Esophagus muscularis mucosa (tissue), 4 donors: ENCODE measurements around the gene HOTAIR. TPM values are rescaled to one million over a fixed set of nuclear protein-coding genes. Genes with fewer than 3 reads are reported as not detected.

Experiments
- DNase-seq: peaks from one replicate; pipeline ENCODE4 v3.0.0-alpha.2; 2017; ENCODE audit errors: extremely low spot score
- H3K27ac ChIP-seq, 4 donors: fragments of 200-600 bp; sonication (generic); replicated peaks in 1 of 4; 1 replicate in 3 of 4; 2 replicates in 1 of 4; pipeline ENCODE4 v1.5.1; 2016 to 2019; ENCODE audit warnings: mild to moderate bottlenecking in 1 of 4
- H3K27me3 ChIP-seq, 4 donors: fragments of 200-600 bp; sonication (generic); one replicate each; pipeline versions ENCODE4 v1.5.1 to v1.6.0; 2016 to 2019
- H3K36me3 ChIP-seq, 4 donors: fragments of 200-600 bp; sonication (generic); one replicate each; pipeline ENCODE4 v1.5.1; 2016 to 2019
- H3K4me1 ChIP-seq, 4 donors: fragments of 200-600 bp; sonication (generic); one replicate each; pipeline ENCODE4 v1.5.1; 2016 to 2019
- H3K4me3 ChIP-seq, 4 donors: fragments of 200-600 bp; sonication (generic); 1 replicate in 2 of 4; 2 replicates in 2 of 4; pipeline ENCODE4 v1.5.1; 2016 to 2019; ENCODE audit warnings: mild to moderate bottlenecking in 4 of 4, moderate library complexity in 1 of 4
- H3K9me3 ChIP-seq, 4 donors: fragments of 200-600 bp; sonication (generic); 1 replicate in 3 of 4; 2 replicates in 1 of 4; pipeline ENCODE4 v1.5.1; 2016 to 2019
- EP300 ChIP-seq: sonication (generic); formaldehyde crosslinking; IDR thresholded peaks from one replicate; pipeline ENCODE4 v1.6.1; 2017; ENCODE audit warnings: antibody characterized with exemption
- POLR2A ChIP-seq: fragments of 450-650 bp; IDR thresholded peaks from one replicate; pipeline ENCODE4 v1.6.1; 2017; ENCODE audit warnings: antibody characterized with exemption, moderate library complexity, mild to moderate bottlenecking, low read depth
- POLR2AphosphoS5 ChIP-seq, 2 donors: sonication (generic); formaldehyde crosslinking; IDR thresholded peaks; one replicate each; pipeline ENCODE4 v1.6.1; 2017; ENCODE audit warnings: antibody characterized with exemption in 2 of 2
- WGBS: methylation state at CpG from one replicate; pipeline ENCODE4 v1.1.5; 2018; 5-methylcytosine and 5-hydroxymethylcytosine counted together
- intact Hi-C: fragments of 100-400 bp; cut with DNase I; formaldehyde crosslinking; loops from one replicate; pipeline ENCODE4 v1.15.1; 2023
- total RNA-seq, 4 donors: library from RNA; depleted of rRNA; stranded (reverse); fragments of >200 nt; gene quantifications; one replicate each; pipeline versions ENCODE4 v1.1.0 to v1.2.1, GENCODE V29; 2016
- TF ChIP-seq, protein P1 (sequence below), 3 experiments: fragments of 200-600 bp in 2 of 3; fragments of 450-650 bp in 1 of 3; sonication (generic) in 2 of 3; IDR thresholded peaks; one replicate each; pipeline ENCODE4 v1.5.1; 2017 to 2019; ENCODE audit warnings: antibody characterized with exemption in 3 of 3, mild to moderate bottlenecking in 2 of 3, moderate library complexity in 1 of 3

The HOTAIR gene
- total RNA-seq, 4 donors from 2014 or later = not detected

DNA sequence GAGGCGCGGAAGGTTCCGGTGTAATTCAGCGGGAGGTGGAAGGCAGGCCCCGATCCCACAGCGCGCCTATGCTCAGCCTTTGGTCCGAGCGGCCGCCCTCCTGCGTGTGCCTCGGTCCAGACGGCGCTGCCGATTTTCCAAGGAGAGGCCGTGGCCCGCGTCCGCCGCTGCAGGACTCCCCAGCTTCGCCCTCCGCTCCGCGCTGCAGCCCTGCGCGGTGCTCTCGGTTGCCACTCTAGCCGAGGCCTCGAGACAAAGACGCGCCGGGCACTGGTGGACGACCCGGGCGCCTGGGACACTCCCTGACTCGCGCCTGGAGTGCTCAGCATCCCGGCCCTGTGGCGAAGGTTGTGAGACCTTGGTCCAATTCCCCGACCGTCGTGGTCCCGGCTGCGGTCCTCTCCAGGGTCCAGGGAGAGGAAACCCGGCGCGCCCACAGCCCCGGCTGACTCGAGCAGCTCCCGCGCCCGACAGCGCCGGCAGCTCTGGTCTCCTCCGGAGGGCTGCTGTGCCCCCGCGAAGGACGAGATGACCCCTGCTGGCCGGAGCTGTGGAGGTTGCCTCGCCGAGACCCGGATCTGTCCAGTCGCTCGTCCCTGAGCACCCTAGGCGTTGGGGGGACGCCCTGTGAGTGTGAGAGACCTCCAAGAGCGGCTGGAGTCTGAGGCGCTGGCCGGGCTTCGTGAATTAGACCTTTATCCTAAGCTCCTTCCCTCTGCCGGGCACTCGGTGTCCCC, 13.6 kb downstream of the HOTAIR start:
- H3K4me1 ChIP-seq = peaks cover 4 to 36% (median 19%) of the 10 kb centered on the region in 4 donors
- H3K27ac ChIP-seq = no peak overlapping the region
- no peaks in the 10 kb centered on the region for H3K9me3 ChIP-seq
- no peak overlapping the region for H3K4me3 ChIP-seq
- TF ChIP-seq POLR2A (no peak), POLR2AphosphoS5 (IDR thresholded peaks at IDR 0.05) (no peak), EP300 (no peak)
- TF ChIP-seq, protein P1, sequence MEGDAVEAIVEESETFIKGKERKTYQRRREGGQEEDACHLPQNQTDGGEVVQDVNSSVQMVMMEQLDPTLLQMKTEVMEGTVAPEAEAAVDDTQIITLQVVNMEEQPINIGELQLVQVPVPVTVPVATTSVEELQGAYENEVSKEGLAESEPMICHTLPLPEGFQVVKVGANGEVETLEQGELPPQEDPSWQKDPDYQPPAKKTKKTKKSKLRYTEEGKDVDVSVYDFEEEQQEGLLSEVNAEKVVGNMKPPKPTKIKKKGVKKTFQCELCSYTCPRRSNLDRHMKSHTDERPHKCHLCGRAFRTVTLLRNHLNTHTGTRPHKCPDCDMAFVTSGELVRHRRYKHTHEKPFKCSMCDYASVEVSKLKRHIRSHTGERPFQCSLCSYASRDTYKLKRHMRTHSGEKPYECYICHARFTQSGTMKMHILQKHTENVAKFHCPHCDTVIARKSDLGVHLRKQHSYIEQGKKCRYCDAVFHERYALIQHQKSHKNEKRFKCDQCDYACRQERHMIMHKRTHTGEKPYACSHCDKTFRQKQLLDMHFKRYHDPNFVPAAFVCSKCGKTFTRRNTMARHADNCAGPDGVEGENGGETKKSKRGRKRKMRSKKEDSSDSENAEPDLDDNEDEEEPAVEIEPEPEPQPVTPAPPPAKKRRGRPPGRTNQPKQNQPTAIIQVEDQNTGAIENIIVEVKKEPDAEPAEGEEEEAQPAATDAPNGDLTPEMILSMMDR (IDR thresholded peaks at IDR 0.05) = no peak
- WGBS = 4% methylated on average over 5 of the region's 72 CpGs
- no peak for DNase-seq
- H3K36me3 ChIP-seq = no peaks in the 10 kb centered on the region
- peaks cover 9 to 100% (median 93%) of the 10 kb centered on the region in 4 donors for H3K27me3 ChIP-seq
- intact Hi-C loops = no loop called here

DNA sequence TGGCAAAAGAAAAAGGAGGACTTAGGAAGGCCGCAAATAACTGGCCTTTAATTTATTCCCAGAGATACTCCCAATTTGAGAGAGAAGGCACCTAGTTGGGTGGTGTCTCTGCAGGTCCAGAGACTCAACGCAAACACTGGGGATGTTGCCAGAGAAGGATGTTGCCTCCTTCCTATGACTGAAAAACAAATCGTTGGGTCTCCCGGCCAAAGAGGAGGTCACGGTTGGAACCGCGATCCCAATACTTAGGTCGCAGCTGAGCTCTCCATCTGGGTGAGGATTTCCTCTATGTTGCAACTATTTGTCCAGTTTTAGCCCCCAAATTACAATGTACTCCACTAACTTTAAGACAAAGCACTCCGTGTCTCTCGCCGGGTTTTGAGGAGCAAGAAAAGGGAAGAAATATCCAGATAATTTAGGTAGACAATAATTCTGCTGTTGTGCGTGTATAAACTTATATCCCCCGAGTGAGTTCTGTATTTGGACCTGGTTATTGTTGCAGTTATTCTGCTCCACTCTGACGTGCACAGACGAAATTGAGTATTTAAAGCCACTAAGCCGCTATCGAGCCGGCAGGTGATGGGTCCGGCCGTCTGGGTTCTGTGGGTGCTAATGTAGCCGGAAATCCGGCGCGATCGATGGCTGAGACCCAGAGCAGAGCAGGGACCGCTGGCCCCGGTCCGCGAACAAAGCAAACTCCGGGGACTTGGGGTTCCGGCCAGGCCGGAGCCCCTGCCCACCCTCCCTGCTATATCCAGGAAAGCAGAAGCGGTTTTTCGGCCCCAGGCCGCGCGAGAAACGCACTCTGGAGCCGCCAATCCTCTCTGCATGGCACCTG, 14.3 kb downstream of the HOTAIR start:
- peaks cover 4 to 35% (median 14%) of the 10 kb centered on the region in 4 donors for H3K4me1 ChIP-seq
- H3K4me3 ChIP-seq = no peak overlapping the region
- WGBS = 20% methylated on average over 19 of the region's 39 CpGs
- DNase-seq = no peak
- intact Hi-C loops = no loop called here
- H3K27me3 ChIP-seq = peaks cover 10 to 100% (median 93%) of the 10 kb centered on the region in 4 donors
- no peaks in the 10 kb centered on the region for H3K36me3 ChIP-seq
- no peaks in the 10 kb centered on the region for H3K9me3 ChIP-seq
- TF ChIP-seq POLR2AphosphoS5 (IDR thresholded peaks at IDR 0.05) = no peak
- H3K27ac ChIP-seq = no peak overlapping the region

DNA sequence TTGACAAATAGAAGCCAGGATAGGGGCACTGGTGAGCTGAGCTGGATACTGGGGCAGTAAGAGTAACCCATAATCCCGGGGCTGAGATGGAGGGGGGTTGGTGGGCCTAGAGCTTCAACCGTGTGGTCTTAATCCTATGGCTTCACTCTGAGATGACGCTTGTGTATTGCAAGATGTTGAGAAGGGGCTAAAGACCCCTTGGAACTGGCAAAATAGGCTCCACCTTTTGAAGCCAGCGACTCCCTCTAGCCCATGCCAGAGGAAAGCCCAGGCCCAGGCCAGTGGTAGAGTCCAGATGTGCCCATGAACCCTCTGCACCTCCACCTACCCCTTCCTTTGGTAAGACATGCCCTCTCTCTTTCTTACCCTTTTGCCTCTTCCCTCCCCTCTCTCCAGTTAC, 15.4 kb downstream of the HOTAIR start:
- TF ChIP-seq POLR2A (no peak), POLR2AphosphoS5 (IDR thresholded peaks at IDR 0.05) (no peak), EP300 (no peak)
- TF ChIP-seq, protein P1 (IDR thresholded peaks at IDR 0.05) = no peak
- no peak for DNase-seq
- H3K27me3 ChIP-seq = peaks cover 19 to 100% (median 96%) of the 10 kb centered on the region in 4 donors
- WGBS = 15% methylated on average over 4 of the region's 4 CpGs
- H3K9me3 ChIP-seq = no peaks in the 10 kb centered on the region
- H3K4me3 ChIP-seq = no peak overlapping the region
- peaks cover 4 to 43% (median 21%) of the 10 kb centered on the region in 4 donors for H3K4me1 ChIP-seq
- intact Hi-C loops = no loop called here
- H3K27ac ChIP-seq = no peak overlapping the region
- H3K36me3 ChIP-seq = no peaks in the 10 kb centered on the region

DNA sequence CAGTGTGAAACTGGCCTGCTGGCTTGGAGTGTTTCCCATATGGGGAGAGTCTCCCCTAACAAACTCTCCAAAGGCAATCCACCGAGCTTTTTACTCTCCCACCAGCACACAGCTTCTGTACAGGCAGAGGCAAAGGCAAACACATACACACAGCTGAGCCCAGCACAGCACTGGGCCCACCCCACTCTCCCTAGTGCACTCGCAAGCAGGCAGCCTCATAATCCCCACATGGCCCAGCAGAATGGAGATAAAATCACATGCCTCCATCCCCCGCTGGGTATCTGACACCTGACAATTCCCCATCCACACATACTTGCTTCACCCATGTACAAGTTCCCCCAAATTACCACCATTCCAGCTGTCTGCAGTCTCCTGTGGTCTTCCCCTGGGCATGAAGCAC, 16.6 kb downstream of the HOTAIR start:
- no peak overlapping the region for H3K27ac ChIP-seq
- H3K4me1 ChIP-seq = peaks cover 5 to 38% (median 23%) of the 10 kb centered on the region in 4 donors
- TF ChIP-seq POLR2AphosphoS5 (IDR thresholded peaks at IDR 0.05) (no peak), EP300 (no peak), POLR2A (no peak)
- TF ChIP-seq, protein P1 (IDR thresholded peaks at IDR 0.05) = no peak
- no peak overlapping the region for H3K4me3 ChIP-seq
- no peaks in the 10 kb centered on the region for H3K9me3 ChIP-seq
- intact Hi-C loops = no loop called here
- peaks cover 11 to 100% (median 98%) of the 10 kb centered on the region in 4 donors for H3K27me3 ChIP-seq
- DNase-seq = no peak
- WGBS = 17% methylated on average over 3 of the region's 3 CpGs
- H3K36me3 ChIP-seq = no peaks in the 10 kb centered on the region

DNA sequence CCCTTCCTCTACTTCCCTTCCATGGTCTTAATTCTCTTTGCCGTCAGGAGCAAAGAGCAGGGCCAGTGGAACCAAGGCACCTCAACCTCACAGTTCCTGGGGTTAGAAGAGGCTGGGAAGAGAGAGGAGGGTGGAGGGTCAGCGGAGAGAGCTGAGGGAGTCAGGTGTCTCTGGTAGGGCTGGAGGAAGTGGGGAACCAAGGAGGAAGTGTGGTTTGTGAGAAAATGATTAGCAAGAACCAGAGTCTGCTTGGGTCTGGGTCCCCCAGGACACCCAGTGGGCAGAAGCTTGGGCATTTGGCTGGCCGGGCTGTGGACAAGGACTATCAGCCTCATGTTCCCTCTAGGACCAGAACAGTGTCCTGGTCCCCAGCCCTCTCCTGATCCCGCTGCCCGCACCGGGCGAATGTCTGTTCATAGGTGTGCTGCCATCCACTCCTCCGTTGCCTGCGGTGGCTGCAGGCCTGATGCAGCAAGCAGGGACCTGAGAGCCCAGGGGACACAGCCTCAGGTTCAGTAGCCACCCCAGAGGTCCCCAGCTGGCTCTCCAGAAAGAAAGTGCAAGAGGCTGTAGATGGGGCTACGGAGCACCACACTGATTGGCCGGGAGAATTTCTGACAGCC, 17.7 kb downstream of the HOTAIR start:
- peaks cover 10 to 100% (median 98%) of the 10 kb centered on the region in 4 donors for H3K27me3 ChIP-seq
- DNase-seq = no peak

More for the DNA sequence above, 17.7 kb downstream of the HOTAIR start:
- Histone ChIP-seq H3K36me3 (no peaks in the 10 kb centered on the region), H3K27ac (no peak overlapping the region), H3K4me1 (peaks cover 7 to 45% (median 31%) of the 10 kb centered on the region in 4 donors), H3K9me3 (no peaks in the 10 kb centered on the region), H3K4me3 (no peak overlapping the region)
- 12% methylated on average over 3 of the region's 11 CpGs for WGBS
- intact Hi-C loops = no loop called here
- TF ChIP-seq POLR2AphosphoS5 (IDR thresholded peaks at IDR 0.05) (no peak), EP300 (no peak), POLR2A (no peak)
- TF ChIP-seq, protein P1 (IDR thresholded peaks at IDR 0.05) = no peak
